GM21737 (cell line): ENCODE measurements around the gene SPC25.

ENCODE experiments used
- ATAC-seq: cut with Tn5 transposase; IDR thresholded peaks from one replicate; pipeline ENCODE4 v1.9.1; 2021; ENCODE audit warnings: mild to moderate bottlenecking, moderate library complexity; ENCODE audit not compliant: unreplicated experiment

SPC25 gene

GRCh38 chr2:168849610-168850009 lies 40.6 kb downstream of the SPC25 start:
- ATAC-seq: no peak

DNA sequence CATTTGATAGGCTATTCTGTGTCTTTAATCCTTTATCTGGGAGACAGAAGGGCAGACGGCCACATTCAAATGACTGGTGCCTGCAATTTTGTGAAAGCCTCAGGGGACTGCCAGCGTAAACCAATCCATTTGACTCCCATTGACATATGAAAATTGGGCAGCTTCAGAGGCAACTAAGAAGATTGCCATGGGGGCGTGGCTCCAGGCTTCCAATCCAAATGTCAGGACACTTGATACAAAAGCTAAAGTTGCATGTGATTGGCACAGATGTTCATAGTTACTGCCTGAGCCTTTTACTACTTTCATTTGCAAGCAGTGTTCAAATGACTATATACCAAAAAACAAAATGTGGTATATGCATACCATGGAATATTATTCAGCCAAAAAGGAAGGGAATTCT lies 42.0 kb downstream of the SPC25 start:
- no peak for ATAC-seq

- no peak for ATAC-seq
Measured at GRCh38 chr2:168843253-168843652, 47.0 kb downstream of the SPC25 start.

DNA sequence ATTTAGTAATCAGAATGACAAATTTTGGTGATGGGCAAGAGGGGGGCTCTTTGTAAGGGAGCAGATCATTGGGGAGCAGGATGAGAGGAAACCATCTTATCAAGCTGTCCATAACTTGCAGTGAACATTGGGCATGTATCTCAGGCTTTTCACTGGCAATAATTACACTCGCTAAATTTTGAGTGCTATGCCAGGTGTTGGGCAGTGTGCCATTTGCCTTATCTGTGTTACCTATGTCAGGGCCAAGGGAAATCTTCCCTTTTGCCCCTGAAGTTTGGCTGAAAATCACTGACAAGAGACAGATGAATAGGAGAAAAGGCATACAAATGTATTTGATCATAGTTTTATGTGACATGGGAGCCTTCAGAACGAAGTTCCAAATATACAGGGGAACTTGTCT lies 48.8 kb downstream of the SPC25 start:
- ATAC-seq: no peak

- ATAC-seq: no peak
Measured at GRCh38 chr2:168835969-168836368, 54.3 kb downstream of the SPC25 start.

GRCh38 chr2:168831662-168832061 lies 58.6 kb downstream of the SPC25 start:
- ATAC-seq: no peak

GRCh38 chr2:168830958-168831357 lies 59.3 kb downstream of the SPC25 start:
- ATAC-seq: no peak

GRCh38 chr2:168825126-168825525 lies 65.1 kb downstream of the SPC25 start:
- no peak for ATAC-seq

DNA sequence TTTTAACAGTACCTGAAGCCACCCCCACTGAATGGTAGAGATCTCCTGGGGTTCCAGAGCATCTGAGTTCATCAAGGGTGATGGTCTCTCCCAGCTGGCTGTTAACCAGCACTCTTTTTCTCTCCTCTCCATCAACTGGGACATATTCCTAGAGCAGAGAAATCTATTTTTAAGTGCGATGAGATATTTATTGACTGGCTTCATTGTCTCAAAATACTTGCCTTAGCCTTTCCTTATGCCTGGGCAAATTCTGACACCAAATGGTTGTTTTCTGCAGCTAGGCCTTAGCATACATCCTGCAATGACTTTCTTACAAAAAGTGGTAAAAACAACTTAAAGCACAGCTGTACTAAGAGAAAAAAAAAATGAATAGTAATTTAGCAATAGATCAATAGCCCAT lies 68.2 kb downstream of the SPC25 start:
- ATAC-seq: no peak

- ATAC-seq: no peak
Measured at GRCh38 chr2:168821577-168821976, 68.7 kb downstream of the SPC25 start.
